Neural cell (in vitro differentiated cells): Measurements from ENCODE around the gene PTGDR2. TPM values are rescaled to one million over a fixed set of nuclear protein-coding genes. Genes with fewer than 3 reads are reported as not detected.
A peak's percentile ranks its signal among the peaks of the same experiment; 100 is the strongest.

Source experiments
- H2AFZ ChIP-seq: fragments of 200-600, 300-800 bp; sonication (generic), shearing (Covaris generic); 2 replicates; pipeline ENCODE4 v1.6.0; 2014; ENCODE audit warnings: low read depth, mild to moderate bottlenecking, antibody characterized with exemption, low read length, moderate library complexity
- H3F3A ChIP-seq: fragments of 200-600 bp; shearing (Covaris generic); 2 replicates; pipeline ENCODE4 v1.6.1; 2016; ENCODE audit warnings: mild to moderate bottlenecking, moderate library complexity, mixed read lengths, antibody characterized with exemption, low read length; ENCODE audit not compliant: insufficient read depth, poor library complexity, severe bottlenecking
- H3K27ac ChIP-seq: fragments of 200-600, 300-800 bp; sonication (generic), shearing (Covaris generic); 2 replicates; pipeline ENCODE4 v1.5.1; 2014; ENCODE audit warnings: mild to moderate bottlenecking, low read length, moderate library complexity
- H3K27me3 ChIP-seq: fragments of 300-800, 200-600 bp; sonication (generic), shearing (Covaris generic); 2 replicates; pipeline ENCODE4 v1.6.0; 2014; ENCODE audit warnings: mild to moderate bottlenecking, low read depth, low read length, moderate library complexity; ENCODE audit not compliant: insufficient read depth
- H3K36me3 ChIP-seq: fragments of 300-800, 200-600 bp; sonication (generic), shearing (Covaris generic); 2 replicates; pipeline ENCODE4 v1.5.1; 2014; ENCODE audit warnings: mild to moderate bottlenecking, antibody characterized with exemption, low read length, moderate library complexity; ENCODE audit not compliant: insufficient read depth
- H3K4me2 ChIP-seq: fragments of 300-800, 200-600 bp; sonication (generic), shearing (Covaris generic); 2 replicates; pipeline ENCODE4 v1.6.0; 2014; ENCODE audit warnings: mild to moderate bottlenecking, low read length
- H3K4me3 ChIP-seq: fragments of 300-800, 200-600 bp; sonication (generic), shearing (Covaris generic); 2 replicates; pipeline ENCODE4 v1.5.1; 2014; ENCODE audit warnings: mild to moderate bottlenecking, low read length, moderate library complexity
- H3K79me2 ChIP-seq: fragments of 200-600 bp; shearing (Covaris generic); replicated peaks from 2 replicates; pipeline ENCODE4 v1.6.0; 2014; ENCODE audit warnings: mild to moderate bottlenecking, low read length, moderate library complexity; ENCODE audit not compliant: insufficient read depth
- H3K9ac ChIP-seq: fragments of 300-800, 200-600 bp; sonication (generic), shearing (Covaris generic); 2 replicates; pipeline ENCODE4 v1.6.1; 2016; ENCODE audit warnings: mild to moderate bottlenecking, low read length, mixed read lengths
- H3K9me2 ChIP-seq: fragments of 200-600 bp; shearing (Covaris generic); 2 replicates; pipeline ENCODE4 v1.6.1; 2016; ENCODE audit warnings: mild to moderate bottlenecking, low read length, mixed read lengths; ENCODE audit not compliant: insufficient read depth
- H3K9me3 ChIP-seq: fragments of 200-600, 300-800 bp; sonication (generic), shearing (Covaris generic); 2 replicates; pipeline ENCODE4 v1.6.1; 2016; ENCODE audit warnings: mild to moderate bottlenecking, mixed run types, low read length, moderate library complexity, mixed read lengths
- H4K20me1 ChIP-seq: fragments of 200-600 bp; shearing (Covaris generic); 2 replicates; pipeline ENCODE4 v1.6.1; 2016; ENCODE audit warnings: mild to moderate bottlenecking, mixed run types; ENCODE audit not compliant: insufficient read depth
- CTCF ChIP-seq: fragments of 450-650 bp; IDR thresholded peaks from 2 replicates; pipeline ENCODE4 v1.5.1; 2014; ENCODE audit warnings: antibody characterized with exemption, mild to moderate bottlenecking, moderate library complexity; ENCODE audit not compliant: poor library complexity, severe bottlenecking
- EP300 ChIP-seq: fragments of 450-650 bp; conservative IDR thresholded peaks from 2 replicates; pipeline ENCODE4 v1.6.1; 2014; ENCODE audit warnings: antibody characterized with exemption, mild to moderate bottlenecking, moderate library complexity; ENCODE audit not compliant: poor library complexity, severe bottlenecking
- EZH2 ChIP-seq: fragments of 200-600, 300-800 bp; shearing (Covaris generic), sonication (generic); IDR thresholded peaks from 2 replicates; pipeline ENCODE4 v1.6.1; 2014; ENCODE audit warnings: antibody characterized with exemption, low read length, borderline replicate concordance, mild to moderate bottlenecking; ENCODE audit not compliant: insufficient read depth, poor library complexity, severe bottlenecking
- MXI1 ChIP-seq: fragments of 450-650 bp; conservative IDR thresholded peaks from 2 replicates; pipeline ENCODE4 v1.6.1; 2014; ENCODE audit warnings: antibody characterized with exemption, mild to moderate bottlenecking; ENCODE audit not compliant: poor library complexity, severe bottlenecking
- POLR2AphosphoS5 ChIP-seq: IDR thresholded peaks from 2 replicates; pipeline ENCODE4 v1.6.1; 2012
- RAD21 ChIP-seq: fragments of 450-650 bp; conservative IDR thresholded peaks from 2 replicates; pipeline ENCODE4 v1.6.1; 2014; ENCODE audit warnings: antibody characterized with exemption, mild to moderate bottlenecking, moderate library complexity
- SMC3 ChIP-seq: fragments of 450-650 bp; conservative IDR thresholded peaks from 2 replicates; pipeline ENCODE4 v1.6.1; 2014; ENCODE audit warnings: antibody characterized with exemption, mild to moderate bottlenecking, moderate library complexity; ENCODE audit not compliant: poor library complexity
- TAF1 ChIP-seq: IDR thresholded peaks from 2 replicates; pipeline ENCODE4 v1.6.1; 2012; ENCODE audit warnings: low read depth
- polyA plus RNA-seq: library from polyadenylated mRNA; depleted of rRNA; stranded (reverse); fragments of >200 nt; gene quantifications from 2 replicates; pipeline ENCODE4 v1.2.3, GENCODE V29; 2014
- TF ChIP-seq, protein P1 (sequence below): IDR thresholded peaks from 2 replicates; pipeline ENCODE4 v1.6.1; 2012; ENCODE audit warnings: borderline replicate concordance

Gene PTGDR2
- polyA plus RNA-seq, 1 donor from 2014 or later = 0.51 TPM

DNA sequence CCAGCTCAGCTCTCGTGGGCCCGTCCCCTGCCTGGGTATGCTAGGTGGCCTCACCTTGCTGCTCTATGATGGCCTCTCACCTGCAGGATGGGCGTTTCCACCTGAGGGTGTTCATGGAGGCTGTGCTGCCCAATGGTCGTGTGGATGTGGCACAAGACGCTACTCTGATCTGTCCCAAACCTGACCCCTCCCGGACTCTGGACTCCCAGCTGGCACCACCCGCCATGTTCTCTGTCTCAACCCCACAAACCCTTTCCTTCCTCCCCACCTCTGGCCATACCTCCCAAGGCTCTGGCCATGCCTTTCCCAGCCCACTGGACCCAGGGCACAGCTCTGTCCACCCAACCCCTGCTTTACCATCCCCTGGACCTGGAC lies 13.7 kb upstream of the PTGDR2 start:
- no peak for TF ChIP-seq EZH2
- H3K4me2 ChIP-seq = peak overlapping the region; percentile 75
- peak overlapping the region; percentile 46 for H3K9ac ChIP-seq
- H3K9me2 ChIP-seq = no peaks in the 10 kb centered on the region
- no peaks in the 10 kb centered on the region for H3K9me3 ChIP-seq
- no peaks in the 10 kb centered on the region for H4K20me1 ChIP-seq
- H3K4me3 ChIP-seq = peak overlapping the region; percentile 48
- H3K27me3 ChIP-seq = no peaks in the 10 kb centered on the region
- no peak overlapping the region for H2AFZ ChIP-seq
- H3F3A ChIP-seq = no peaks in the 10 kb centered on the region
- no peaks in the 10 kb centered on the region for H3K79me2 ChIP-seq
- peak overlapping the region; percentile 74 for H3K27ac ChIP-seq
- no peaks in the 10 kb centered on the region for H3K36me3 ChIP-seq

DNA sequence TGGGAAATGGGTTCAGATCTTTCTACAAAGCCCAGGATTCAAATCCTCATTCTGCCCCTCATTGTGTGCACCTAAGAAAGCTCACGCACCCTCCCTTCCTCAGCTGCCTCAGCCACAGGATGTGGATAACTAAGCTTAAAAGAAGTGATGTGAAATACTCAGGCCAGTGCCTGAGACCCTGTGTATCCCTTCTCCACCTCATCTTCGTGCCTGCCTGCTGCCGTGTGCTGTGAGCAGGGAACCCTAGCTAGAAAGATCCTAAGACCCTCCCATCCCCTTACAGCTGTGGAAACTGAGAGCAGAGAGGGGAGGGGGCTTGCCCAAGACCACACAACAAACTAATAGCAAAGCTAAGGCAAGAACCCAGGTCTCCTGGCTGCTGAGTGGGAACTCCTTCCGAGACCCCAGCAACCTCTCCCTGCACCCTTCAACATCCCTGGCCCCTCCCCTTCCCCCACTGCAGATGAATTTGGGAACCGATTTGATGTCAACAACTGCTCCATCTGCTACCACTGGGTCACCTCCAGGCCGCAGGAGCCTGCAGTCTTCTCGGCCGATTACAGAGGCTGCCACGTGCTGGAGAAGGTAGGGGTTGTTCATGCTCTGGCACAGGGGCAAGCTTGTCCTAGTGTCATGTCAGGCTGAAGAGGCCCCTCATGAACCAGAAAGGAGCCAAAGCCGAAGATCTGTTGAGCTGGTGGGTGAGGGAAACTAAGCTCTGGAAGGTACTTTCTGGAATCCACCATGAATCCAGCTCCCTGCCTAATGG lies 13.1 kb upstream of the PTGDR2 start:
- TF ChIP-seq TAF1 (no peak), RAD21 (no peak), MXI1 (no peak), SMC3 (no peak), EZH2 (no peak), EP300 (no peak), POLR2AphosphoS5 (no peak), CTCF (no peak)
- TF ChIP-seq, protein P1, sequence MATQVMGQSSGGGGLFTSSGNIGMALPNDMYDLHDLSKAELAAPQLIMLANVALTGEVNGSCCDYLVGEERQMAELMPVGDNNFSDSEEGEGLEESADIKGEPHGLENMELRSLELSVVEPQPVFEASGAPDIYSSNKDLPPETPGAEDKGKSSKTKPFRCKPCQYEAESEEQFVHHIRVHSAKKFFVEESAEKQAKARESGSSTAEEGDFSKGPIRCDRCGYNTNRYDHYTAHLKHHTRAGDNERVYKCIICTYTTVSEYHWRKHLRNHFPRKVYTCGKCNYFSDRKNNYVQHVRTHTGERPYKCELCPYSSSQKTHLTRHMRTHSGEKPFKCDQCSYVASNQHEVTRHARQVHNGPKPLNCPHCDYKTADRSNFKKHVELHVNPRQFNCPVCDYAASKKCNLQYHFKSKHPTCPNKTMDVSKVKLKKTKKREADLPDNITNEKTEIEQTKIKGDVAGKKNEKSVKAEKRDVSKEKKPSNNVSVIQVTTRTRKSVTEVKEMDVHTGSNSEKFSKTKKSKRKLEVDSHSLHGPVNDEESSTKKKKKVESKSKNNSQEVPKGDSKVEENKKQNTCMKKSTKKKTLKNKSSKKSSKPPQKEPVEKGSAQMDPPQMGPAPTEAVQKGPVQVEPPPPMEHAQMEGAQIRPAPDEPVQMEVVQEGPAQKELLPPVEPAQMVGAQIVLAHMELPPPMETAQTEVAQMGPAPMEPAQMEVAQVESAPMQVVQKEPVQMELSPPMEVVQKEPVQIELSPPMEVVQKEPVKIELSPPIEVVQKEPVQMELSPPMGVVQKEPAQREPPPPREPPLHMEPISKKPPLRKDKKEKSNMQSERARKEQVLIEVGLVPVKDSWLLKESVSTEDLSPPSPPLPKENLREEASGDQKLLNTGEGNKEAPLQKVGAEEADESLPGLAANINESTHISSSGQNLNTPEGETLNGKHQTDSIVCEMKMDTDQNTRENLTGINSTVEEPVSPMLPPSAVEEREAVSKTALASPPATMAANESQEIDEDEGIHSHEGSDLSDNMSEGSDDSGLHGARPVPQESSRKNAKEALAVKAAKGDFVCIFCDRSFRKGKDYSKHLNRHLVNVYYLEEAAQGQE = no peak
- no peaks in the 10 kb centered on the region for H3K36me3 ChIP-seq
- H2AFZ ChIP-seq = no peak overlapping the region
- no peaks in the 10 kb centered on the region for H3K27me3 ChIP-seq
- H3K79me2 ChIP-seq = no peaks in the 10 kb centered on the region
- H3K9ac ChIP-seq = no peak overlapping the region
- H3K27ac ChIP-seq = no peak overlapping the region
- H3K9me3 ChIP-seq = no peaks in the 10 kb centered on the region
- H3K9me2 ChIP-seq = no peaks in the 10 kb centered on the region
- H3K4me3 ChIP-seq = no peak overlapping the region
- no peak overlapping the region for H3K4me2 ChIP-seq
- H4K20me1 ChIP-seq = no peaks in the 10 kb centered on the region
- no peaks in the 10 kb centered on the region for H3F3A ChIP-seq
